ENCODE results near the gene SEMA6A. TPM values are rescaled to one million over a fixed set of nuclear protein-coding genes. Genes with fewer than 3 reads are reported as not detected.

SEMA6A gene
- total RNA-seq, 2 experiments from 2014 or later: not detected

- H3K4me3 ChIP-seq (ENCODE audit: low read length): no peak overlapping the region
- no peaks in the 10 kb centered on the region for H3K36me3 ChIP-seq (ENCODE audit: insufficient read depth, low read length)
- intact Hi-C loops (cut with DNase I, micrococcal nuclease): no loop called here
- H3K4me3 Mint-ChIP-seq: no peak overlapping the region
- no peaks in the 10 kb centered on the region for H3K9me3 ChIP-seq (ENCODE audit: control insufficient read depth in 1 of 2, insufficient read depth in 1 of 2, low read length in 2 of 2)
- H3K9me3 Mint-ChIP-seq: no peaks in the 10 kb centered on the region
- no peaks in the 10 kb centered on the region for H3K27me3 ChIP-seq (ENCODE audit: control insufficient read depth in 1 of 2, insufficient read depth in 2 of 2, low read length in 2 of 2)
- no peak overlapping the region for H3K27ac ChIP-seq (ENCODE audit: low read depth in 1 of 2, low read length in 2 of 2)
- ChIA-PET POLR2A (no interaction called here), CTCF (no interaction called here)
- H3K4me1 Mint-ChIP-seq (ENCODE audit: low read depth): peaks cover 22% of the 10 kb centered on the region
- H3K27ac Mint-ChIP-seq: no peak overlapping the region
- DNase-seq: no peak
- ATAC-seq (ENCODE audit: poor library complexity): no peak
- H3K36me3 Mint-ChIP-seq (ENCODE audit: low read depth): no peaks in the 10 kb centered on the region
- peaks cover 2% of the 10 kb centered on the region for H3K4me1 ChIP-seq (ENCODE audit: insufficient read depth, low read length)
- H3K27me3 Mint-ChIP-seq: no peaks in the 10 kb centered on the region
- TF ChIP-seq CTCF (IDR thresholded peaks at IDR 0.05): no peak
Observed at GRCh38 chr5:116488356-116489041, 86.1 kb downstream of the SEMA6A start.

GRCh38 chr5:116487045-116487444 is 87.6 kb downstream of the SEMA6A start:
- no peak overlapping the region for H3K27ac ChIP-seq (ENCODE audit: low read depth in 1 of 2, low read length in 2 of 2)
- Mint-ChIP-seq H3K4me1 (ENCODE audit: low read depth) (peaks cover 18% of the 10 kb centered on the region), H3K36me3 (ENCODE audit: low read depth) (no peaks in the 10 kb centered on the region), H3K9me3 (no peaks in the 10 kb centered on the region), H3K4me3 (no peak overlapping the region), H3K27ac (no peak overlapping the region), H3K27me3 (no peaks in the 10 kb centered on the region)
- no peaks in the 10 kb centered on the region for H3K9me3 ChIP-seq (ENCODE audit: control insufficient read depth in 1 of 2, insufficient read depth in 1 of 2, low read length in 2 of 2)
- TF ChIP-seq CTCF (IDR thresholded peaks at IDR 0.05): no peak
- POLR2A ChIA-PET: no interaction called here
- intact Hi-C loops (cut with DNase I, micrococcal nuclease): no loop called here
- H3K4me1 ChIP-seq (ENCODE audit: insufficient read depth, low read length): peaks cover 2% of the 10 kb centered on the region
- CTCF ChIA-PET: no interaction called here
- H3K27me3 ChIP-seq (ENCODE audit: control insufficient read depth in 1 of 2, insufficient read depth in 2 of 2, low read length in 2 of 2): no peaks in the 10 kb centered on the region
- no peaks in the 10 kb centered on the region for H3K36me3 ChIP-seq (ENCODE audit: insufficient read depth, low read length)
- H3K4me3 ChIP-seq (ENCODE audit: low read length): no peak overlapping the region
- no peak for ATAC-seq (ENCODE audit: poor library complexity)
- no peak for DNase-seq

- DNase-seq (no peak), ATAC-seq (ENCODE audit: poor library complexity) (no peak)
- Histone ChIP-seq H3K36me3 (ENCODE audit: insufficient read depth, low read length) (no peaks in the 10 kb centered on the region), H3K27me3 (ENCODE audit: control insufficient read depth in 1 of 2, insufficient read depth in 2 of 2, low read length in 2 of 2) (no peaks in the 10 kb centered on the region), H3K9me3 (ENCODE audit: control insufficient read depth in 1 of 2, insufficient read depth in 1 of 2, low read length in 2 of 2) (no peaks in the 10 kb centered on the region), H3K4me3 (ENCODE audit: low read length) (no peak overlapping the region), H3K27ac (ENCODE audit: low read depth in 1 of 2, low read length in 2 of 2) (no peak overlapping the region), H3K4me1 (ENCODE audit: insufficient read depth, low read length) (peaks cover under 1% of the 10 kb centered on the region)
- peaks cover 14% of the 10 kb centered on the region for H3K4me1 Mint-ChIP-seq (ENCODE audit: low read depth)
- no peak for TF ChIP-seq CTCF (IDR thresholded peaks at IDR 0.05)
- H3K36me3 Mint-ChIP-seq (ENCODE audit: low read depth): no peaks in the 10 kb centered on the region
- H3K4me3 Mint-ChIP-seq: no peak overlapping the region
- POLR2A ChIA-PET: no interaction called here
- intact Hi-C loops (cut with DNase I, micrococcal nuclease): no loop called here
- H3K27ac Mint-ChIP-seq: no peak overlapping the region
- CTCF ChIA-PET: no interaction called here
- no peaks in the 10 kb centered on the region for H3K9me3 Mint-ChIP-seq
- H3K27me3 Mint-ChIP-seq: no peaks in the 10 kb centered on the region
Observed at GRCh38 chr5:116486588-116486987, 88.0 kb downstream of the SEMA6A start.
